Sigmoid colon (tissue), 7 donors: ENCODE data around the gene KLHL22. TPM values are rescaled to one million over a fixed set of nuclear protein-coding genes. Genes with fewer than 3 reads are reported as not detected.
A peak's percentile ranks its signal among the peaks of the same experiment; 100 is the strongest.

ENCODE experiments used
- DNase-seq: peaks from one replicate; pipeline ENCODE4 v3.0.0-alpha.2; 2019
- H3K27ac ChIP-seq, 4 donors: fragments of 200-600 bp; sonication (generic); one replicate each; pipeline ENCODE4 v1.5.1; 2016 to 2019; ENCODE audit warnings: mild to moderate bottlenecking in 1 of 4
- H3K27me3 ChIP-seq, 3 donors: fragments of 200-600 bp; sonication (generic); one replicate each; pipeline ENCODE4 v1.5.1; 2019; ENCODE audit warnings: mild to moderate bottlenecking in 1 of 3
- H3K36me3 ChIP-seq, 4 donors: fragments of 200-600 bp; sonication (generic); one replicate each; pipeline ENCODE4 v1.5.1; 2016 to 2019
- H3K4me1 ChIP-seq, 4 donors: fragments of 200-600 bp; sonication (generic); one replicate each; pipeline ENCODE4 v1.5.1; 2017 to 2019
- H3K4me3 ChIP-seq, 4 donors: fragments of 200-600 bp; sonication (generic); one replicate each; pipeline ENCODE4 v1.5.1; 2017 to 2019; ENCODE audit warnings: mild to moderate bottlenecking in 2 of 4, moderate library complexity in 1 of 4
- H3K9me3 ChIP-seq, 4 donors: fragments of 200-600 bp in 3 of 4; sonication (generic) in 3 of 4; one replicate each; pipeline versions ENCODE4 v1.5.1 to v1.6.1; 2013 to 2019
- CTCF ChIP-seq, 4 experiments: fragments of 450-650 bp in 3 of 4; fragments of 200-600 bp in 1 of 4; IDR thresholded peaks; one replicate each; pipeline ENCODE4 v1.5.1; 2016 to 2019; ENCODE audit warnings: antibody characterized with exemption in 4 of 4, mild to moderate bottlenecking in 3 of 4, moderate library complexity in 2 of 4
- EP300 ChIP-seq, 4 donors: sonication (generic); formaldehyde crosslinking; IDR thresholded peaks; one replicate each; pipeline ENCODE4 v1.6.1; 2017; ENCODE audit warnings: antibody characterized with exemption in 4 of 4
- POLR2A ChIP-seq, 2 donors: fragments of 450-650 bp; IDR thresholded peaks; one replicate each; pipeline ENCODE4 v1.6.1; 2016; ENCODE audit warnings: antibody characterized with exemption in 2 of 2, mild to moderate bottlenecking in 2 of 2, moderate library complexity in 2 of 2
- POLR2AphosphoS5 ChIP-seq, 4 donors: sonication (generic); formaldehyde crosslinking; IDR thresholded peaks; one replicate each; pipeline ENCODE4 v1.6.1; 2017; ENCODE audit warnings: antibody characterized with exemption in 4 of 4
- WGBS, 2 donors: extraction: QIAGEN DNeasy Blood & Tissue Kit; methylation state at CpG; one replicate each; pipeline ENCODE4 v1.1.7; 2013; 5-methylcytosine and 5-hydroxymethylcytosine counted together
- intact Hi-C: fragments of 100-400 bp; cut with DNase I; formaldehyde crosslinking; loops from one replicate; pipeline ENCODE4 v1.15.1; 2023
- polyA plus RNA-seq, 3 donors: library from polyadenylated mRNA; stranded (reverse); fragments of 200-250 nt; gene quantifications; one replicate each; pipeline ENCODE4 v1.2.3, GENCODE V29; 2013
- total RNA-seq, 4 donors: library from RNA; depleted of rRNA; stranded (reverse); fragments of >200 nt; gene quantifications; one replicate each; pipeline ENCODE4 v1.1.0, GENCODE V29; 2016
- donor health status: healthy with polysubstance abuse.
- donor health status: Bipolar disorder and iron deficiency.
- donor health status: healthy.

The KLHL22 gene
- total and polyA plus RNA-seq, 7 donors = 5.4 to 39.6 (median 26.4) TPM

GRCh38 chr22:20517841-20518592, 22.4 kb upstream of the KLHL22 start:
- intact Hi-C loops = no loop called here
- H3K36me3 ChIP-seq = peaks cover 0 to 19% (median 3%) of the 10 kb centered on the region in 4 donors

GRCh38 chr22:20517422-20517821, 21.8 kb upstream of the KLHL22 start:
- Histone ChIP-seq H3K36me3 (peaks cover 0 to 19% (median 3%) of the 10 kb centered on the region in 4 donors), H3K4me1 (peaks cover 0 to 52% (median 41%) of the 10 kb centered on the region in 4 donors), H3K4me3 (no peak overlapping the region), H3K9me3 (no peaks in the 10 kb centered on the region), H3K27ac (no peak overlapping the region), H3K27me3 (no peaks in the 10 kb centered on the region)
- DNase-seq = no peak
- WGBS, 2 donors = 75 to 77% methylated on average over 4 of the region's 4 CpGs
- TF ChIP-seq CTCF (IDR thresholded peaks at IDR 0.05) = no peak
- TF ChIP-seq POLR2A (IDR thresholded peaks at IDR 0.05) = no peak
- TF ChIP-seq EP300 (IDR thresholded peaks at IDR 0.05) = no peak
- no peak for TF ChIP-seq POLR2AphosphoS5 (IDR thresholded peaks at IDR 0.05)
- intact Hi-C loops = no loop called here

More at GRCh38 chr22:20517841-20518592, 22.4 kb upstream of the KLHL22 start:
- Histone ChIP-seq H3K4me1 (peaks cover 0 to 58% (median 46%) of the 10 kb centered on the region in 4 donors), H3K4me3 (no peak overlapping the region), H3K27ac (no peak overlapping the region), H3K9me3 (no peaks in the 10 kb centered on the region), H3K27me3 (no peaks in the 10 kb centered on the region)
- TF ChIP-seq POLR2A (IDR thresholded peaks at IDR 0.05) (no peak), POLR2AphosphoS5 (IDR thresholded peaks at IDR 0.05) (no peak), EP300 (IDR thresholded peaks at IDR 0.05) (no peak), CTCF (IDR thresholded peaks at IDR 0.05) (no peak)
- 87 to 89% methylated on average over 13 of the region's 13 CpGs for WGBS, 2 donors
- no peak for DNase-seq

- H3K27ac ChIP-seq = no peak overlapping the region
- no peak overlapping the region for H3K4me3 ChIP-seq
- no peaks in the 10 kb centered on the region for H3K9me3 ChIP-seq
- H3K4me1 ChIP-seq = peaks cover 0 to 61% (median 47%) of the 10 kb centered on the region in 4 donors
- no peaks in the 10 kb centered on the region for H3K27me3 ChIP-seq
- intact Hi-C loops = no loop called here
- WGBS, 2 donors = 94 to 95% methylated on average over 2 of the region's 2 CpGs
- TF ChIP-seq CTCF (IDR thresholded peaks at IDR 0.05) (no peak), EP300 (IDR thresholded peaks at IDR 0.05) (no peak), POLR2A (IDR thresholded peaks at IDR 0.05) (no peak), POLR2AphosphoS5 (IDR thresholded peaks at IDR 0.05) (no peak)
- DNase-seq = no peak
- H3K36me3 ChIP-seq = peaks cover 0 to 19% (median 3%) of the 10 kb centered on the region in 4 donors
Measured at GRCh38 chr22:20516399-20516798, 20.8 kb upstream of the KLHL22 start.

- 79 to 81% methylated on average over 6 of the region's 6 CpGs for WGBS, 2 donors
- intact Hi-C loops = no loop called here
- H3K27me3 ChIP-seq = no peaks in the 10 kb centered on the region
- TF ChIP-seq POLR2AphosphoS5 (IDR thresholded peaks at IDR 0.05) (no peak), EP300 (IDR thresholded peaks at IDR 0.05) (no peak), CTCF (IDR thresholded peaks at IDR 0.05) (no peak), POLR2A (IDR thresholded peaks at IDR 0.05) (no peak)
- peak overlapping the region in 3 of 4 donors; percentile 26 to 50 (median 44) for H3K27ac ChIP-seq
- no peak overlapping the region for H3K4me3 ChIP-seq
- DNase-seq = no peak
- H3K36me3 ChIP-seq = peaks cover 0 to 11% (median 0%) of the 10 kb centered on the region in 4 donors
- H3K4me1 ChIP-seq = peaks cover 0 to 67% (median 53%) of the 10 kb centered on the region in 4 donors
- H3K9me3 ChIP-seq = no peaks in the 10 kb centered on the region
Measured at GRCh38 chr22:20514658-20515406, 19.2 kb upstream of the KLHL22 start.
